Astrocyte of the spinal cord (primary cell): ENCODE results near the gene ARRB1.

Experiments
- DNase-seq: peaks from one replicate; pipeline ENCODE4 v3.0.0; 2011; ENCODE audit warnings: low read depth, low spot score
- H3K4me3 ChIP-seq: 2 replicates; pipeline ENCODE4 v1.5.1; 2011; ENCODE audit warnings: low read depth, mild to moderate bottlenecking, low read length, moderate library complexity
- in situ Hi-C: cut with HindIII; loops from 2 replicates; pipeline ENCODE4 v1.10.0; 2017; ENCODE audit warnings: low sequenced_read_pairs
- TF ChIP-seq, protein P1 (sequence below): IDR thresholded peaks from 2 replicates; pipeline ENCODE4 v1.5.1; 2012; ENCODE audit warnings: low read depth, mild to moderate bottlenecking, low read length, inconsistent platforms

ARRB1 gene

DNA sequence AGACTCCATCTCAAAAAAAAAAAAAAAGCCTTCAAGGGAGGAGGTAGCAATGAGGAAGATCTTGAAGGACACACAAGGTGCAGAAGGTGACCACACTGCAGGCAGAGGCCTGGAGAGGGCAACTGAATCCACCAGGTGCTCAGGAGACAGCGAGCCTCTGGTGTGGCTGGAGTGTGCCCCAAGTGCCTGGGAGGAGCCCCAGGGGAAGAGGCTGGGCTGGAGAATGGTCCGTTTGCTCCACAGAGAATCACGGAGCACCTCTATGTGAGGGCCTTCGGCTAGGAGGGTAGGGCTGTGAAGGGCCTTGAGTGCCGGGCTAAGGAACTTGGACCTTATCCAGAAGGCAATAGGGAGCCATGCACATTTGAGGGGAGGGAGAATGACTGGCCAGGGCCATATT is 50.3 kb downstream of the ARRB1 start:
- in situ Hi-C loops, result no loop called here
- no peak for DNase-seq
- TF ChIP-seq, protein P1, sequence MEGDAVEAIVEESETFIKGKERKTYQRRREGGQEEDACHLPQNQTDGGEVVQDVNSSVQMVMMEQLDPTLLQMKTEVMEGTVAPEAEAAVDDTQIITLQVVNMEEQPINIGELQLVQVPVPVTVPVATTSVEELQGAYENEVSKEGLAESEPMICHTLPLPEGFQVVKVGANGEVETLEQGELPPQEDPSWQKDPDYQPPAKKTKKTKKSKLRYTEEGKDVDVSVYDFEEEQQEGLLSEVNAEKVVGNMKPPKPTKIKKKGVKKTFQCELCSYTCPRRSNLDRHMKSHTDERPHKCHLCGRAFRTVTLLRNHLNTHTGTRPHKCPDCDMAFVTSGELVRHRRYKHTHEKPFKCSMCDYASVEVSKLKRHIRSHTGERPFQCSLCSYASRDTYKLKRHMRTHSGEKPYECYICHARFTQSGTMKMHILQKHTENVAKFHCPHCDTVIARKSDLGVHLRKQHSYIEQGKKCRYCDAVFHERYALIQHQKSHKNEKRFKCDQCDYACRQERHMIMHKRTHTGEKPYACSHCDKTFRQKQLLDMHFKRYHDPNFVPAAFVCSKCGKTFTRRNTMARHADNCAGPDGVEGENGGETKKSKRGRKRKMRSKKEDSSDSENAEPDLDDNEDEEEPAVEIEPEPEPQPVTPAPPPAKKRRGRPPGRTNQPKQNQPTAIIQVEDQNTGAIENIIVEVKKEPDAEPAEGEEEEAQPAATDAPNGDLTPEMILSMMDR, result no peak
- H3K4me3 ChIP-seq, result no peak overlapping the region

DNA sequence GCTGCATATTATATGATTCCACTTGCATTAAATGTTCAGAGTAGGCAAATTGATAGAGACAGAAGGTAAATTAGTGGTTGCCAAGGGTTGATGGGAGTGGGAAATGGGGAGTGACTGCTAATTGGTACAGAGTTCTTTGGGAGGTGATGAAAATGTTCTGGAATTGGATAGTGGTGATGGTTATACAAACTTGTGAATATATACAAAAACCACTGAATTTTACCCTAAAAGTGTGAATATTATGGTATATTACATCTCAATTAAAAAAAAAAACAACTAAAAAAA is 52.5 kb downstream of the ARRB1 start:
- in situ Hi-C loops, result no loop called here
- H3K4me3 ChIP-seq, result no peak overlapping the region
- no peak for DNase-seq
- TF ChIP-seq, protein P1, result no peak

DNA sequence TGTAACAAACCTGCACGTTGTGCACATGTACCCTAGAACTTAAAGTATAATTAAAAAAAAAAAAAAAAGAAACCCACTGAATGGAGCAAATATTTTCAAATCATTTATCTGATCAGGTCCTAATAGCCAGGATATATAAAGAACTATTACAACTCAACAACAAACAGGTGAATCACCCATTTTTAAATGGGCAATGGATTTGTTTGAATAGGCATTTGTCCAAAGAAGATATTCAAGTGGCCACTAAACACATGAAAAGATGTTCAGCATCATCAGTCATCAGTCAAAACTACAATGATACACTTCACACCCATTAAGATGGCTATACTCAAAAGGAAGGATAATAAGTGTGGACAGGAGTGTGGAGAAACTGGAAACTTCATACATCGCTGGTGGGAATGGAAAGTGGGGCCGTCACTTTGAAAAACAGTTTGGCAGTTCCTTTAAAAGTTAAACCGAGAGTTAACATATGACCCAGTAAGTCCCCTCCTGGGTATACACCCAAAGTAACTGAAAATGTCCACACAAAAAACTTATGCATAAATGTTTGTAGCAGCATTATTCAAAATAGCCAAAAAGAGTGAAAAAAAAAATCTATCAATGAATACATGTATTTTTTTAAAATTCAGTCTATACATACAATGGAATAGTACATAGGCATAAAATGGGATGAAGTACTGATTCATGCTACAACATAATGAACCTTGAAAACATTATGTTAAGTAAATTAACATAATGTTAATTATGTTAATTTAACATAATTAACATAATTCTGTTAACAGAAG is 53.1 kb downstream of the ARRB1 start:
- DNase-seq, result no peak
- TF ChIP-seq, protein P1, result no peak
- no peak overlapping the region for H3K4me3 ChIP-seq
- in situ Hi-C loops, result no loop called here

DNA sequence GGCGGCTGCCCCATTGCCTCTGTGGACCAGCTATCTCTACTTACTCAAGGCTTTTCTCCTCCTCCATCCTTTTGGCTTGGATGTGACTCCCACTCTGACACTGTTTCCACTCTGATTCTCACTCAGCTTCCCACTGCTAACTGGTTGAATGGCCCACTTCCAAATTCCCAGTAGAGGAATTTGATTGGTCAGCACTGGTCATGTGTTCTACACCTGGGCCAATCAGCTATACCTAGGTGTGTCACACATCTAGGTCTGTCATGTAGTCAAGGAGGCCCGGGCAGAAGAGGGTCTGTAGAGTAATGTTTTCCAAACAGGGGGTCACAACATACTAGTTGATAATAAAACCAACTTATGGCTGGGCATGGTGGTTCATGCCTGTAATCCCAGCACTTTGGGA is 57.6 kb downstream of the ARRB1 start:
- in situ Hi-C loops, result no loop called here
- TF ChIP-seq, protein P1, result no peak
- H3K4me3 ChIP-seq, result no peak overlapping the region
- DNase-seq, result no peak

DNA sequence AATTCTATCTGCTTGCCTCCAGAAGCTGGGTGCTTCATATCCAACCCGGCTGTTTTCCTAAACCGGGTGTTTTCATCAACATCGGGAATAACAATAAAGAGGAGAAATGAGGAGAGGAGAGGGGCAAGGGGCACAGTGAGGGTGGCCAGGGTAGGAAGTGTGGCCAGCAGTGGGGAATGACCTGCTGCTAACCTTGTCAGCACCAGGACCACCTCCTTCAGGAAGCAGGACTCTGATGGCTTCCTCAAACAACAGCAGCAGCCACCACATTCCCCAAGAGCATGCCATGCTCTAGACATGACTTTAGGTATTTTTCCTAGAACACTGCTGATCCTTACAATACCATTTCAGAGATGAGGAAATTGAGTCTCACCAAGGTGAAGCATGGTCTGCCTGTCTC is 58.5 kb downstream of the ARRB1 start:
- DNase-seq, result no peak
- TF ChIP-seq, protein P1, result no peak
- in situ Hi-C loops, result no loop called here
- no peak overlapping the region for H3K4me3 ChIP-seq

DNA sequence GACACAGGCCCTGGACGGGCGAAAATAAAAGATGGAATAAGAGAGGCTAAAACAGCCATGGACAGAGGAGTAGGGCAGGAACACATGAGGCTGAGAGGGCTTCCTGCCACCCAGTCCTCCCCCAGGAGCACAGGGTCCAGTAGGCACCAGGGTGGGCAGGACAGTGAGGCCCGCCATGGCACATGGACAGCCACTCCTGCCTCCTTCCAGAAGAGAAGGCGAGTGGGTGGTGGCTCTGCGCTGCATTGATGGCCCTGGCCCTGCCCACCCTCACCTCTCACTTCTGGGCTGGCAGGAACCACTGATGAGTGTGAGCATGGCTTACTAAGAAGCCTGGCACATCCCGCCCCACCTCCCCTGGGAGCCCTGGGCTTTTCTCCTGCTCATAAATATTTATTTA is 59.7 kb downstream of the ARRB1 start:
- H3K4me3 ChIP-seq, result no peak overlapping the region
- in situ Hi-C loops, result no loop called here
- TF ChIP-seq, protein P1, result no peak
- no peak for DNase-seq
